ENCODE results near the gene SLC10A4.

The SLC10A4 gene

GRCh38 chr4:48499551-48500066, 16.5 kb downstream of the SLC10A4 start:
- TF ChIP-seq EZH2phosphoT487 (conservative IDR thresholded peaks at IDR 0.05; ENCODE audit: low read length) (no peak), CTCF (IDR thresholded peaks at IDR 0.05; ENCODE audit: insufficient read depth, low read length, poor library complexity, severe bottlenecking) (no peak)
- H3K9me2 ChIP-seq (replicated peaks; ENCODE audit: insufficient read depth, low read length) = no peaks in the 10 kb centered on the region
- H3K36me3 ChIP-seq (ENCODE audit: low read length) = peaks cover 28% of the 10 kb centered on the region; the same call in 1 of the 2 replicates
- H3K9ac ChIP-seq (ENCODE audit: low read length) = no peak overlapping the region
- H3K4me2 ChIP-seq (ENCODE audit: low read depth, low read length, poor library complexity, severe bottlenecking) = no peak overlapping the region
- no peak overlapping the region for H3K27ac ChIP-seq (ENCODE audit: low read depth, low read length)
- H3F3A ChIP-seq (ENCODE audit: insufficient read depth) = no peaks in the 10 kb centered on the region
- no peaks in the 10 kb centered on the region for H4K20me1 ChIP-seq (ENCODE audit: low read depth, low read length)
- no peak overlapping the region for H3K4me3 ChIP-seq (ENCODE audit: insufficient read depth, low read length, poor library complexity, severe bottlenecking)
- no peaks in the 10 kb centered on the region for H3K27me3 ChIP-seq (ENCODE audit: low read length)
- no peak overlapping the region for H2AFZ ChIP-seq (ENCODE audit: low read depth, low read length, severe bottlenecking)
- no peaks in the 10 kb centered on the region for H3K9me3 ChIP-seq (ENCODE audit: insufficient read depth, low read length)
- no peaks in the 10 kb centered on the region for H3K79me2 ChIP-seq (ENCODE audit: insufficient read depth, low read length)

- H3K4me2 ChIP-seq (ENCODE audit: low read depth, low read length, poor library complexity, severe bottlenecking) = no peak overlapping the region
Measured at GRCh38 chr4:48503233-48504025, 20.3 kb downstream of the SLC10A4 start.

GRCh38 chr4:48504026-48504330, 20.8 kb downstream of the SLC10A4 start:
- Histone ChIP-seq H3K36me3 (ENCODE audit: low read length) (peaks cover 39% of the 10 kb centered on the region; the same call in 1 of the 2 replicates), H3K4me2 (ENCODE audit: low read depth, low read length, poor library complexity, severe bottlenecking) (no peak overlapping the region), H3K79me2 (ENCODE audit: insufficient read depth, low read length) (no peaks in the 10 kb centered on the region), H3K9me3 (ENCODE audit: insufficient read depth, low read length) (no peaks in the 10 kb centered on the region), H4K20me1 (ENCODE audit: low read depth, low read length) (no peaks in the 10 kb centered on the region), H3F3A (ENCODE audit: insufficient read depth) (no peaks in the 10 kb centered on the region), H3K9ac (ENCODE audit: low read length) (no peak overlapping the region), H3K27me3 (ENCODE audit: low read length) (no peaks in the 10 kb centered on the region), H2AFZ (ENCODE audit: low read depth, low read length, severe bottlenecking) (no peak overlapping the region), H3K27ac (ENCODE audit: low read depth, low read length) (no peak overlapping the region), H3K9me2 (replicated peaks; ENCODE audit: insufficient read depth, low read length) (no peaks in the 10 kb centered on the region), H3K4me3 (ENCODE audit: insufficient read depth, low read length, poor library complexity, severe bottlenecking) (no peak overlapping the region)
- TF ChIP-seq EZH2phosphoT487 (conservative IDR thresholded peaks at IDR 0.05; ENCODE audit: low read length) = no peak
- no peak for TF ChIP-seq CTCF (IDR thresholded peaks at IDR 0.05; ENCODE audit: insufficient read depth, low read length, poor library complexity, severe bottlenecking)

More at GRCh38 chr4:48503233-48504025, 20.3 kb downstream of the SLC10A4 start:
- Histone ChIP-seq H3K9me3 (ENCODE audit: insufficient read depth, low read length) (no peaks in the 10 kb centered on the region), H3F3A (ENCODE audit: insufficient read depth) (no peaks in the 10 kb centered on the region), H3K4me3 (ENCODE audit: insufficient read depth, low read length, poor library complexity, severe bottlenecking) (no peak overlapping the region), H3K9ac (ENCODE audit: low read length) (no peak overlapping the region), H2AFZ (ENCODE audit: low read depth, low read length, severe bottlenecking) (no peak overlapping the region), H3K36me3 (ENCODE audit: low read length) (peaks cover 43% of the 10 kb centered on the region; the same call in 1 of the 2 replicates), H3K9me2 (replicated peaks; ENCODE audit: insufficient read depth, low read length) (no peaks in the 10 kb centered on the region), H3K27me3 (ENCODE audit: low read length) (no peaks in the 10 kb centered on the region), H3K27ac (ENCODE audit: low read depth, low read length) (no peak overlapping the region), H3K79me2 (ENCODE audit: insufficient read depth, low read length) (no peaks in the 10 kb centered on the region), H4K20me1 (ENCODE audit: low read depth, low read length) (no peaks in the 10 kb centered on the region)
- TF ChIP-seq CTCF (IDR thresholded peaks at IDR 0.05; ENCODE audit: insufficient read depth, low read length, poor library complexity, severe bottlenecking) = no peak
- no peak for TF ChIP-seq EZH2phosphoT487 (conservative IDR thresholded peaks at IDR 0.05; ENCODE audit: low read length)

Data from SU-DHL-6 (cell line).